GM21360 (cell line): Measurements from ENCODE around the gene UCP2.

Source experiments
- ATAC-seq: cut with Tn5 transposase; IDR thresholded peaks from one replicate; pipeline ENCODE4 v1.9.1; 2021; ENCODE audit warnings: mild to moderate bottlenecking, moderate library complexity; ENCODE audit not compliant: unreplicated experiment

Gene UCP2, protein sequence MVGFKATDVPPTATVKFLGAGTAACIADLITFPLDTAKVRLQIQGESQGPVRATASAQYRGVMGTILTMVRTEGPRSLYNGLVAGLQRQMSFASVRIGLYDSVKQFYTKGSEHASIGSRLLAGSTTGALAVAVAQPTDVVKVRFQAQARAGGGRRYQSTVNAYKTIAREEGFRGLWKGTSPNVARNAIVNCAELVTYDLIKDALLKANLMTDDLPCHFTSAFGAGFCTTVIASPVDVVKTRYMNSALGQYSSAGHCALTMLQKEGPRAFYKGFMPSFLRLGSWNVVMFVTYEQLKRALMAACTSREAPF

DNA sequence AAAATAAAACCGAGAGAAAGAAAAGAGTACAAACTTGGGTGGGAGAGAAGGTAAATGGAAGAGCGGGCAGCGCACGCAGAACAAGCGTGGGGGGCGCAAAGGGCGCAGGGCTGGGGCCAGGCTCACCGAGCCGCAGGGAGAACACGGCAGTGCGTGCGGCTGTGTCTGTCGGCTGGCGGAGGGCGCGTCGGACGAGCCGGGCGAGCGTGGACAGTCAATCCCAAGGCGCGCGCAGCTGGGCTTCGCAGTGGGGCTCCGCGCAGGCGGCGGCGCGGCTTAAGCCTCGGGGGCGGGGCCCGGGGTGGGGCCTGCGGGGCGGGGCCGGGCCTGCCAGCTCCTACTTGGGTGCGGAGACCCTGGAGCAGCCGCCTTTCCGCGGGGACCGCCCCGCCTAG, at the start of gene UCP2:
Gene UCP2, minus strand, starts transcription at position 249 of the 395 bp plus-strand sequence. CDS start 4,465 bp downstream, outside the sequence.
- ATAC-seq, result peak; percentile 45

DNA sequence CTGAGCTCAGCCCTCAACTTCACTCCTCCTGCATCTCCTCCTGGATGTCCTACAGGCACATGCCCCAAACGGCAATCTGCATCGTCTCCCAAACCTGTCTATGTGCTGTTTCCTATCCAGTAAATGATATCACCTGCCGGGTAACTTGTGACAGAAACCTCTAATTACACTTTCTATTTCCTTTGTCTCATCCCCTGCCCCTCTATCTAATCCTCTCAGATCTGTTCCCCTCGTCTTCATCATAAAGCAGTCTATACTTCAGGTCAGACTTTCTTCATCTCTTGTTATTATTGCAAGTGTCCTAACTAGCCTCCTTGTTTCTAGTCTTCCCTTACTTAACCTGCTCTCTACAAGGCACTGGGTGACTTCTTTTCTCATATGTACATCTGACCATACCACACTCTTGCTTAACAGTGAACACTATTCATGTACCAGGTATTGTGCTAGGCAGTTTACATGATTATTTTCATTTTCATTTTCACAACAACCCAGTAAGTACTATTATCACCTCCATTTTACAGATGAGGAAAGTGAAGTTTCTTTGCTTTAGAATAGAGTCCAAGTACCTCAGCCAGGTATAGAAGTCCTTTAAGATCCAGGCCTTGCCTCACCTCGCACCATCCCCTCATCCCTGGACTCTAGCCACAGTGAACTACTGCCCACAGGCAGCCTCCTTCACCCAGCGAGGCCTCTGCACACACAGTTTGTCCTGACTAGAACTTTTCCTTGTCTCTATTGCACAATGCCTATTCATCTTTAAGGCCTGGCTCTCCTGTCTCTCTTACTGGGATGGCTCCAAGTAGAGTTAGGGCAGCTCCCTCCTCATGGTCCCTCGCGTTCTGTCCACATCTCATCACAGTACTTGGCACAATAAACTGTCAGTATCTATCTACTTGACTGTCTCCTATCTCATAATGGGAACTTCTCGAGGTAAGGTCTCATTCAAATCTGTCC, 48.4 kb upstream of the UCP2 start:
- no peak for ATAC-seq

DNA sequence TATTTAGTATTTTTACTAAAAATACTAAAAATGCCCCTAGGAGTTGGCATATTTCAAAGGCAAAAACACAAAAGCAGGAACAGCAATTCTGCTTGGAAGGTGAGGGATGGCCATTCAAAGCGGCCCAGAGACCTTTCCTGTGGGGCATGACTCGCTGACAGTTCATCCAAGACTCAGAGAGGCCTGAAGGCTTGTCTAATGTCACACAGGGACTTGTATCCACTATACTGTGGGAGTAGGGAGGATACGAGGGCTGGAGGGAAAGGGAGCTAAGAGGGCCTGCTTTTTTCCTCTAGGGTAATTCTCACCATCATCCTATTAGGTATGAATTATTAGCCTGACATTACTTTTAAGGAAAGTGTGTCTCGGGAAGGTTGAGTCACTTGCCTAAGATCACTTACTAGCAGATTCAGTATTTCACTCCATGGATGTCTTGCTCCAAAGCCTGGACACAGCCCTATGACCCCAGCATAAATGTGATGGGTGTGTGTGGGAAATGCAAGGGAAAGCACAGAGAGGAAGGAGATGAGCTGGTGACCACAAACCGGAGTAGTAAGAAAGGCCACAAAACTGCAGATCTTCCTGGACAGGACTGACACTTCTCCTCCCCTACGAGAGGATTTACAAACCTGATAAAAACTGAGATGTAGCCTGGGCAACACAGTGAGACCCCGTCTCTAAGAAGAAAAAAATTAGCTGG, 43.0 kb upstream of the UCP2 start:
- no peak for ATAC-seq

DNA sequence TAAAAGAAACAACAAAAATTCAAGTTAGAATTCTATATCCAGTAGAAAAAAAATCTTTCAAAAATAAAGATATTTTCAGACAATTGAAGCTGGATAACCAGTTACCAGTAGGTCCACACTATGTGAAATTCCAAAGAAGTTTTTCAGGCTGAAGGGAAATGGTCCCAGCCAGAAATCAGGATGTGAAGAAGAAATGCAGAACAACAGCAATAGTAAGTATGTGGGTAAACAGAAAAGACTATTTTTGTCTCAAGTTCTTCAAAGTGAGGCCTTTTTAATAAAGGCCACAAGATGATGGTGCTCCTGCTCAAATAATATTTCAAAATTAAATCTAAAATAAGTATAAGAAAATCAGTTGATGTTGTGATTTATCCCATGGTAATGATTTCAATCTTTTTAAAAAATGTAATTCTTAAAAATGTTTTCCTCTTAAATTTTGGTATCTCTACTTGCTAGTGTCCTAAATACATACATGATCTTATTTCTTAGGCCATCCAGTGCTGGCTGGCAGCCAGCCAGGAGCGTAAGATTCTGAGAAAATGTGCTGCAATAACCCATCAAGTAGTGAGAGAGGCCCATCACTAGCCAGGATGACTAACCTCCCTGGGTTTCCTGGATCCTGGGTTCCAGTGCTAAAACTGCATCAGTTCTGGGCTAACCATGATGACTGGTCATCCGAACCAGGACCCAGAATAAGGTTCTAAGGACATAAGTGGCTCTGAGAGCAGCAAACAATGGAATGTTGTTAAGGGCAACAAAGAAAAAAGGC, 41.8 kb upstream of the UCP2 start:
- ATAC-seq, result no peak

DNA sequence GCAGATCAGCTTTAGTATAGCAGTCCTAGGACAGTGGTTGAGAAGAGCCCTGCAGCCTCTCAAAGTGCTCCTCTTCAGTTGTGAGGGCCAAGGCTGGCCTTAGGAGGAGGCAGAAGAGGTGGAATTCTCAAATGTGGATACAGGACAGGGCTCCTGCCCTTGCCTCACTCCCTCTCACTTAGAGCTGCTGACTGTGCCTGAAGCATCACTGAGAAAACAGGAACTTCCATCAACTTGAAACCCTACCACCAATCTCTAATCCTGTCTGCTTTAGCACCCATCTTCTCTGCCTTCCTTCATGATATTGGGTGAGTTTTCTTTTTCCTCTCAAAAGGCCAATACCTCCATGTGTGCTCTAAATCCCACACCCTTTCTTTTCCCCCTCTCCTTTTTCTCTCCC, 40.6 kb upstream of the UCP2 start:
- no peak for ATAC-seq

DNA sequence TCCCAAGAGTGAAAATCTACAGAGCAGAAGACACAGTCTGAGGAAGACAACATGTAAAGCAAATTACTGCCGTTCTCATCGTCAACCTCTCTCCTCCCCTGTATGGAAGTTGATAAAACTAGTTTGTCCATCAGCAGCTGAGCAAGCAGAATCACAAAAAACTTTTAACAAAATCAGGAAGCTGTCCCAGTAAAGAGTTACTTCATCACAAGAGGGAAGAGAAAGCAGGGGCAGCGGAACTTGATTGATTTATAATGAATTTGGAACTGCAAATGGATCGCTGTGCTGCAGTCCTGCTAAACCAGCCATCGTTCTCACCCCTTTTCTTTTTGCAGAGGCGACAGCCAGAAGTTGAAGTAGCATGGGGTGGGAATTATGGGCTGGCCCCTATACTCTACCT, 39.9 kb upstream of the UCP2 start:
- ATAC-seq, result no peak

DNA sequence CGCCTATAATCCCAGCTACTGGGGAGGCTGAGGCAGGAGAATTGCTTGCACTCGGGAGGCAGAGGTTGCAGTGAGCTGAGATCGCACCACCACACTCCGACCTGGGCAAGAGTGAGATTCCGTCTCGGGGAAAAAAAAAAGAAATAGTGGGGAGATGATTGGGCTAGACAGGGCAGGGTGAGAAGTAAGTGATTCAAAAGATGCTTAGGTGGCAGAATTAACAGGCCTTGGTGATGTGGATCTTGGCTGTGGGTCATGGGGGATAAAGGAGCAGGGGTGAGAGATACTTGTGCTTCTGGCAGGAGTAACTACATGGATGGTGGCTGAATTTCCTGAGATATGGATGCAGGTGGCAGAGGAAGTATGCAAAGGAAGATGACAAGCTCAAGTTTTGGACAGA, 39.4 kb upstream of the UCP2 start:
- no peak for ATAC-seq

DNA sequence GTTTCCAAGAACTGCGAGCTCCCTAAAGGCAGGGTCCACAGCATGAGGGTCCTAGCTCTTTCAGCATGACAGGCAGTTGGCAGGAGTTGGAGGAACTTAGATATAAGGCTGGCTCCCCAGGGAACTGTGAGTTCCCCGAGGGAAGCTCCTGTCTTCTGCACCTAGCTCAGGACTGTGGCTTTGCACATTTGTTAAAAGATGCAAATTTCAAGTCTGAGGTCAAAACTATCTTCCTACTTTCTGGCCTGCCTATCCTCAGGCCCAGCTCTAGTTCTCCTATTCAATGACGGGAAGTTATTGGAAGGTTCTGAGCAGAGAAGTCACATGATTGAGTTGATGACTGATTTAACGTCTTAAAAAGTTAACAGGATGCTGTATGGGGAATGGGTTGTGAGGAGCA, 37.9 kb upstream of the UCP2 start:
- ATAC-seq, result no peak

DNA sequence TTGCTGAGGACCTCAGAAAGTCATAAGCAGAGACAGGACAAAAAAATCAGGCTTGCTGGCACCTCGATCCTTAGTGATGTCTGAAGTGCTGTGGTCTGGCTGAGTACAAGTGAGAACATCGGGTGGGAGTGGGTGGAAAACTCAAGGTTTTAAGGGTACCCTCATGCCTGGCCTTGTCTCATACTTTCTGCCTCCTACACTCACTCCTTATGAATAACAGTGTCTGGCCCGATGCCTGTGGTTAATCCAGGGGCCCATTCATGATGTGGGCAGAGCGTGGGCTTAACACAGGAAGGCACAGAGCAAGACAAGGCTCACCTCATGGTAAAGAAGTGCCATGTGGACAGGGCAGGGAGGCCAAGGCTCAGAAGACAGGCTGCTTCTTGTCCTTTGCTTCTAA, 37.2 kb upstream of the UCP2 start:
- ATAC-seq, result no peak

DNA sequence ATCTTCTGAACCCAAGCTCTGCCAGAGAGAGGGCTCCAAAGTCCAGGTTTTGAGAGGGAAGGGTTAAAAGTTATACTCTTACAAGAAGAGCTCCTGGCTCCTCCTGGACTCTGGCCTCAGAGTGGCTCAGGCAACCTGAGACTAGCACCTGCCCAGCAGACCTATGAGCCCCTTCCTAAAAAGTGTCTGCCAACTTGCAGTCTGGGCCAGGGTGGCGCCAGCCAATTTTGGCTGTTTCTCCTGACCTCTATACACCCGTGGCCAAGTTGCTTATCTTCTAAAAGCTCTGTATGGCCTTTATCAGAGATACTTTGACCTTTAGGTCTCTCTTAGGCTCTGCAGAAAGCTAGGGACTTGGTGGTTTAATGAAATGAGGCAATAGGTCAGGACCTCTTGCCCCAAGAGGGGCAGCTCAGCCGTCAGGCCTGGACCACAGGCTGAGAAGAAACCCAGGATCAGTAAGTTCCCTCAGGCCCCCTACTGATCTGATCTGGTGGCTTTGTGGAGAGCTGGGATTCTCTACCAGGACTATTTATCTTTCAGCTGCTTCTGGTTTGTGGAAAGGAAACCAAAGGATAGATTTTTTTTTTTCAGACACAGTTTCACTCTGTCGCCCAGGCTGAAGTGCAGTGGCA, 36.6 kb upstream of the UCP2 start:
- no peak for ATAC-seq

DNA sequence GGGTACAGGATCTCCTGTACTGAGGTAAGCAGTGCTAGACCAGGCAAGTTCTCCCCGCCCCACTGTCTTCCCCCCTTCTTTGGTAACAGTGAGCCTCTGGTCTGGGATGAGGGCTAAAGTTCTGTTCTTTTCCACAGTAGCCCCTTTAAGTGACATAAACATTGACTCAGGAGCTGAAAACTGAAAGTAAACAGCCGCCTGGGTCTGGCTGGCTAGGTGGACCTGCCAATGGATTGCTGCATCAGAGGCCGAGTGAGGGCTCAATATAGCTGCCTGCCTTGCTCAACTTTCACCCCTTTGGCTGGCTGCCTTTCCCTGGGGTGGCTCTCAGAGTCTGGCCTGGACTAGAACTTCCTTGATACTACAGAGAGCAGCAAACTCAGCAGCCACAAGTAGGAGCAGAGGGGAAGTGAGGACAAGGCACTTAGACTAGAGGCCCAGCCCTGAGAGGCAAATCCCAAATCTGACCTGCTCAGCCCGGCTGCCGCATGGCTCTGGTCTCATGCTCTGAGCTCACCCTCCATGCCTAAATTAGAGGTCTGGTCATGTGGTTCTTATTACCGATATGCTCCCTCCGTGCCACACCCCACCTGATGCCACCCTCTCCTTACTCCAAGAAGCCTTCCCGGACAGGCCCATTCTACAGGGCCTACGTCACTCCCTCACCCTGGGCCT, 35.8 kb upstream of the UCP2 start:
- ATAC-seq, result no peak

DNA sequence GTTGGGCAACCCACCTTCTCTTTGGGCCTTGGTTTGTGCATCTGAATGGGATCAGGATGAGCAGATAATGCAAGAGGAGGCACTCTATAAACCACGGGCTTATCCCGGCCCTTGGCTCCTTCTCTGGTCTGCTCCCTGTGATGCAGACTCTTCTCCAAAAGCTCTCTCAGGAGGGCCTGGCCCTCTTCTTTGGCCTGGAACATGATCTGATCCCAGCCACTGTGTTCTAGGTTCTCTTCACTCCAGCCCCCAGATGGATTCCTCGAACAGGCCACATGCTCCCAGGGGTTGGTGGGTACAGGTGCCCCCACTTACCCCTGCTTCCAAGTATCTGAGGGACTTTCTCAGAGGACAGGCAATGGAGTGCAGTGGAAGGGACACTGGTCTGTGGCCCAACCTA, 35.0 kb upstream of the UCP2 start:
- ATAC-seq, result no peak

DNA sequence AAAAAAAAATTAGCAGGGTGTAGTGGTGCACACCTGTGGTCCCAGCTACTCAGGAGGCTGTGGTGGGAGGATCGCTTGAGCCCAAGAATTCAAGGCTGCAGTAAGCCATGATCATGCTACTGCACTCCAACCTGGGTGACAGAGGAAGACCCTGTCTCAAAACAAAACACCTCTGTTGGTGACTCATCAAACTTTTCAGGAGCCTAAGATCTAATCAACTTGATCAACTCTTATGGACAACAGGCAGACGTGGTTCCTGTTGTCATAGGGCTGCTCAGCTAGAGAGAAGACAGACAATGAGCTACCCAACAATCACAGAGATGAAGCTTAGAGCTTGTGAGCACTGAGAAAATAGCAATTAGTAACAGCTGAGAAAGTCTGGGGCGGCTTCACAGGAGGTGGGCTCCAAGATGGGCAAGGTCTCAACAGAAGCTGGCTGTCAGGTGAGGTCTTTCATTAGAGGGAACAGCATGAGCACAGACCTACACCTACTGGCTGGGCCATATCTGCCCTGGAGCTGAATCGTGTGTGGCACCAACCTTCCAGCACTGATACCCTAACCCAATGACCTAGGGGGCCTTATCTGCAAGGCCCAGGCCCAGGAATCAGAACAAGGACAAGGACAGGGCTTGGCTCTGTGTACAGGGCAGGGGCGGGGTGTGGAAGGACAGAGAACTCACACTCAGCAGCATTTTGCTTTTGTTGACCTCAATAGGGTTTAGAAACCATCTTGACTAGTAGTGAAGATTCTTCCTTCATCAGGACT, 33.5 kb upstream of the UCP2 start:
- no peak for ATAC-seq

DNA sequence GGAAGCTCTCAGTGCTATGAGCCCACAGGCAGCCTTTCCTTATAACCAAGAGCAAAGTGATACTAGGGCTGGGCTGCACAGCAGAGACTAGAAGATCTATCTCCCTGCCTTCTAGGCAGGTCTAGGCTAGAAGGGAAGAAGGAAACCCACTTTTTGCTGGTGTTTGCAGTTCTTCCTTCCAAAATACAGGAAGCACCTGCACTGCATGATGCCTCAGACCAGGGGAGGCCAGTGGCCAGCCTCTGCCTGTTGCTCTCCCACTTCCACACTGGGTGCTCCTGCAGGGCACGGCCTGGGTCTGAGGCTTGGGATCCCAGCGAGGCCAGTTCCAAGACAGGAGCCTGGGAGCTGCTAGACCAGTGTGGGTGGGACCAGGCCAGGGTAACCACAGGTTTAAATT, 32.2 kb upstream of the UCP2 start:
- no peak for ATAC-seq

DNA sequence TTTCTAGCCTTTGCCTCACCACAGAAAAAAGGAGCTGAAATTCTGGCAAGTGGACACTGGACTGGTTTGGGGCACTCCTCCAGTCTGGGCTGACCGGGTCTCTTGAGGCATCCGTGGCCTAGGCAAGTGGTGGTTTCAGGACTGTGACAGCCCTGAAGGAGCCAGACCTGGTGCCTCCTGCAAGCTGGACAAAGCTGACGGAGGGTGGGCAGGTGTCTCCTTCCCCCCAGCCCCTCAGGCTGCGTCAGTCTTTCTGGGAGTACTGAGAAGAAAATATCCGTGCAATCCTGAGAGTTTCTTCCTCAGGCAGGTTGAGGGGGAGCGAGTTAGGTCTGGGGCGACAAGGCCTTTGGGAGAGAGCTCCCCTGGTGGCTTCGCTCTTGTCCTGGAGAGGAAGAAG, 30.5 kb upstream of the UCP2 start:
- no peak for ATAC-seq

DNA sequence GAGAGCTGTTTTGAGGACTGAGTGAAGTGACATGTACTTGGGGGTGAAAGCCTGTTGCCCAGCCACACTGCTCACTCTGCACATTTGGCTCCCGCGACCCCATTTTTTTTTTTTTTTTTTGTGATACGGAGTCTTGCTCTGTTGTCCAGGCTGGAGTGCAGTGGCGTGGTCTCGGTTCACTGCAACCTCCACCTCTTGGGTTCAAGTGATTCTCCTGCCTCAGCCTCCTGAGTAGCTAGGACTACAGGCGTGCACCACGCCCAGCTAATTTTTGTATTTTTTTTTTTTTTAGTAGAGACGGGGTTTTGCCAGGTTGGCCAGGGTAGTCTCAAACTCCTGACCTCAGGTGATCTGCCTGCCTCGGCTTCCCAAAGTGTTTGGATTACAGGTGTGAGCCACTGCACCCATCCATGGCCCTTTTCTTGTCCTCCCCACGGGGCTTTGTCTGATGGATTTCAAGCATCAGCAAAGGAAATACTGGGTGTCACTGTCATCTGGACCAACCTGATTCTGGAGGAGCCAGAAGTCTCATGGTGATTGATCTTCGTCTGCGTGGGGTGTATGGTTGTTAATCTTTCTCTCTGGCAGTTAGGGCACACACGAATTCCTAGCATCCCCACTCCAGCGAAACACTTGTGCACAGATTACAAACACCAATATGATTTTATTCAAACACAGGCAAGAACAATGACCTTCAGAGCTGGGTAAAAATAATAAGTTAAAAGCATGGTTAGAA, 29.6 kb upstream of the UCP2 start:
- no peak for ATAC-seq

DNA sequence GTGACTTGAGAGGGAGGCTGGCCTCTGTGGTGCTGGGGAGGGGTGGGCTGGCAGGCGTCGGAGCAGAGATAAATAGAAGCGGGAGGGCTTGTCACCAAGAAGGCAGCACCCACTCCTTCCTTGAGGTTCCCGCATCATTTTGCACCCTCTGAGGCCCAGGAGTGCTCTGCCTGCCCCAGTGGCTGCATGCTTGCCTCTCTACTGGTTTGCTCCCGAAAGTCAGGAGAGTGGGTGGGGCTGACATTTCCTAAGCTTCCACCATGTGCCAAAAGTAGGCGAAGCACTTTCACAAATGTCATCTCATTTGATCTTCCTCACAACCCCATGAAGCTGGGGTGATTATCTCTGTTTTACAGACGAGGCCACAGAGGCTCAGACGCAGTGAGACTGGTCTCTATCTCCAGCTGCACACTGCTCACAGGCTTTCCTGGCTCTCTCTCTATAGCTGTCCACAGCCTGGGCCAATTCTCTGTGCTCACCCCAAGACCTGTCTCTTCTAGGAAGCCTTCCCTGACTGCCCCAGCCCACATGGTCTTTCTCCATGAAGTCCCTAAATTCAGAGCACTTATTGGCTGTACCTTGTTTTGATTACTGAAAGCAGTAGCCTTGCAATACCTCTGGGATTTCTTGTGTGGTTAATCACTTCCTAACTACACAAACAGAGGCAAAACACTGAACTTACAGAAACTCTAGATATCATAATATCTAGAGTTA, 28.9 kb upstream of the UCP2 start:
- peak; percentile 56 for ATAC-seq
